ENCODE data around the gene ASCC2.

The ASCC2 gene, protein sequence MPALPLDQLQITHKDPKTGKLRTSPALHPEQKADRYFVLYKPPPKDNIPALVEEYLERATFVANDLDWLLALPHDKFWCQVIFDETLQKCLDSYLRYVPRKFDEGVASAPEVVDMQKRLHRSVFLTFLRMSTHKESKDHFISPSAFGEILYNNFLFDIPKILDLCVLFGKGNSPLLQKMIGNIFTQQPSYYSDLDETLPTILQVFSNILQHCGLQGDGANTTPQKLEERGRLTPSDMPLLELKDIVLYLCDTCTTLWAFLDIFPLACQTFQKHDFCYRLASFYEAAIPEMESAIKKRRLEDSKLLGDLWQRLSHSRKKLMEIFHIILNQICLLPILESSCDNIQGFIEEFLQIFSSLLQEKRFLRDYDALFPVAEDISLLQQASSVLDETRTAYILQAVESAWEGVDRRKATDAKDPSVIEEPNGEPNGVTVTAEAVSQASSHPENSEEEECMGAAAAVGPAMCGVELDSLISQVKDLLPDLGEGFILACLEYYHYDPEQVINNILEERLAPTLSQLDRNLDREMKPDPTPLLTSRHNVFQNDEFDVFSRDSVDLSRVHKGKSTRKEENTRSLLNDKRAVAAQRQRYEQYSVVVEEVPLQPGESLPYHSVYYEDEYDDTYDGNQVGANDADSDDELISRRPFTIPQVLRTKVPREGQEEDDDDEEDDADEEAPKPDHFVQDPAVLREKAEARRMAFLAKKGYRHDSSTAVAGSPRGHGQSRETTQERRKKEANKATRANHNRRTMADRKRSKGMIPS

DNA sequence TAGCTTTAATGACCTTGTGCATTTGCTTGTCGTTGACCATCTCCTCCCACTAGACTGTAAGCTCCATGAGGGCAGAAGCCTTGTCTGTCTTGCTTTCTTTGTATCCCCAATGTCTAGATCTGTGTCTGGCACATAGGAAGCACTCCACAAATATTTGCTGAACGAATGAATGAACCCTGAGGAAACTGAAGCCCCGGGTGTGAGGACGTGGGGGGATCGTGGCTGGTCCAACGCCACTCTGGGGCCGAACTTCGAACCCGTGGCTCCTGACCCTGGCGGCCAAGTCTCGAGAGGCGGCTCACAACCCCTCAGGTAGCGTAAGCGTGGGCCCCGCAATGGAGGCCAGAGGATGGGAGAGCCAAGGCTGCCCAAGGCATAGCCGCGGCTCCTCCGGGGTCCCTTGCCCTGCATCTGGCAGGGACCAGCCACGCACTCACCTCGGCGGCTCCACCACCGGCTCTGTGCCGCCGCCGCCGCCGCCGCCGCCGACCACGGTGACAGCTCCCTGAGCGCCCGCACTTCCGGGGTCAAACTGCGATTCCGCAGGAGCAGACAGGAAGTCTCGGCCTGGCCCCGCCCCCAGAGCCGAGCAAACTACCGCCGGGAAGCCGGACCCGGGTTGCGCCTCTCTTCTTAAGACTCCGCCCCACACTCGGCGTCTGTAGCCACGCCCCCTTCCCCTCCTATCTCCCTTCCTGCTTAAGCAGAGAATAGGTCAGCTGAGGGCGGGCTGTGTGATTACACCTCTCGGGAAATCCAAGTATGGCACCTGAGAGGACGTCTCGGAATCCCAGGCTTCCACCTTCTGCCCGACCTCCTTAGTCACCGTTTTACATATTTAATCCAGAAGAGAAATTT lies at the start of gene ASCC2:
ASCC2 (minus strand) TSS at position 534 of the 858 bp plus-strand sequence. CDS start 5,949 bp downstream, outside the sequence.
- H3K27ac Mint-ChIP-seq: peak within 1 kb of the TSS; percentile 89
- peaks cover 29% of the 10 kb centered on the region for H3K36me3 Mint-ChIP-seq
- H3K4me3 Mint-ChIP-seq: peak within 1 kb of the TSS; percentile 84
- DNase-seq (ENCODE audit: low spot score in 2 of 2) (peak; percentile 95 to 99), ATAC-seq (peak; percentile 96)
- peaks cover 45% of the 10 kb centered on the region for H3K4me1 Mint-ChIP-seq
- H3K9me3 Mint-ChIP-seq: no peaks in the 10 kb centered on the region

DNA sequence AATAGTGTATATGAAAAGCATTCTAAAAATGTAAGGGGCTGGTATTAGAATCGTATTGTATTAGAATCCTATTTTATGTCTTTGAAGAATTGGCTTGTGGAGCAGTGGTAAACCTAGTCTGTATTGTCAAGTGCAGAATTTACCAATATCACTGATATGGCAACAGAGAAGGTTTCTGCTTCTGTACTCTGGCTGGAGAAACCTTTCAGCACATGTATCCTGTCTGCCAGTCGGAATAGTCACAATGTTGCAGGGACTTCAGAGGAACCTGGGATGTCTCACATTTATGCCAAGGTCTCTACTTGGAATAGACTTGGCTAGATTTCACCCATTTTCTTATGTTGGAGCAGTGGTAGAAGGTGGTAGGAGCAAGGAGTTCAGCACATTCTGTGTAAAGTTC lies 49.3 kb upstream of the ASCC2 start:
- H3K27ac Mint-ChIP-seq: no peak overlapping the region
- H3K4me1 Mint-ChIP-seq: peaks cover 8% of the 10 kb centered on the region
- no peak for DNase-seq (ENCODE audit: low spot score in 2 of 2)
- H3K4me3 Mint-ChIP-seq: no peak overlapping the region
- H3K36me3 Mint-ChIP-seq: no peaks in the 10 kb centered on the region
- H3K9me3 Mint-ChIP-seq: no peaks in the 10 kb centered on the region
- ATAC-seq: no peak

DNA sequence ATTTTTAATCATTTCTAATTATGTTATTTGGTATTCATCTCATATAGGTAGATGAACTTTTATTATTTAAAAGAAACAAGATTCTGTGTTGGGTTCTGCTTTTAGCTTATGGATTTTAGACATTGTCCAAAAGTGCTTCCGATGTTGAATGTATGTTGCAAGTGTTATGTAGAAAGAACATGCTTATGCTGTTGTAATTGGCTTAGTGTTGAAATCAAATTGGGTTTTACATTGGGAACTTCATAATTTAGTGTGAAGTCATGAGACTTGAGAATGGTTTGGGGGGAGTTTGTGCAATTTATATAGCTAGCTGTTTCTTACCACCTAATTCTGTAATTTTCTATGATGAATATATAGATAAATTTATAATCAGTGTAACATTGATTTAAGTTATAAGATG lies 48.5 kb upstream of the ASCC2 start:
- H3K4me1 Mint-ChIP-seq: peaks cover 8% of the 10 kb centered on the region
- no peaks in the 10 kb centered on the region for H3K36me3 Mint-ChIP-seq
- no peak overlapping the region for H3K4me3 Mint-ChIP-seq
- no peak overlapping the region for H3K27ac Mint-ChIP-seq
- no peaks in the 10 kb centered on the region for H3K9me3 Mint-ChIP-seq
- no peak for DNase-seq (ENCODE audit: low spot score in 2 of 2)
- no peak for ATAC-seq

DNA sequence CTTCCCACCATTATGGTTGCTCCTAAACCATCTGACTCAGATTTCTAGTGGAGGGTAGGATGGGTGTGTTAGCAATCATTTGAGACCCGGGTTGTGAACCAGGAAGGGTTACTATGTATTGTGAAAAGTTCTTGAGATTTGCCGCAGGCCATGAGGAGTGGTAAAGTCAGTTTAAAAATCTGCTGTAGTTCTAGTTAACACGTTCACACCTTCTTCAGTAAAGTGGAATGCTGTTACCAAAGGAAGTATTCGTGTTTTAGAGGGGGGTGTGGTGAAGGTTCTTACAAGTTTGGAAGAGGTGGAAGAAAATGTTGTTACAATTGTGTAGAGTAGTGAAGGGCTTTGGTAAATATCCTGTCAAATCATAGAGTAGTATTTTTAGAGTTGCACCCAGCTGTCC lies 47.5 kb upstream of the ASCC2 start:
- no peaks in the 10 kb centered on the region for H3K9me3 Mint-ChIP-seq
- DNase-seq (ENCODE audit: low spot score in 2 of 2) (no peak), ATAC-seq (no peak)
- H3K4me1 Mint-ChIP-seq: peaks cover 8% of the 10 kb centered on the region
- no peak overlapping the region for H3K27ac Mint-ChIP-seq
- H3K36me3 Mint-ChIP-seq: no peaks in the 10 kb centered on the region
- no peak overlapping the region for H3K4me3 Mint-ChIP-seq

DNA sequence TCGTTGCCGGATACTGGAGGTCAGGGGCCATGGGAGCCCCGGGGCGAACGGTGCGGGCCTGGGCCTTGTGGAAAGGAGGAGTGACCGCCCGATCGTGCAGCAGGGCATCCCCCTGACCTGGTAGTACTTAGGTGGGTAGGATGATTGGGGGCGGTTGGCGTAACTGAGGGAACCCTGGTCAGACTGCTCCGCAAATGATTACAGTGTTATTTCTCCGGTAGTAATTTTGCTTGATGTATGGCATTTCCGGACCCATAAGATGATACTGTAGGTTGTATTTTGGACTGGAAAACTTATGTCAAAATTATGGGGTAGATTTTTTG lies 45.7 kb upstream of the ASCC2 start:
- DNase-seq (ENCODE audit: low spot score in 2 of 2) (no peak), ATAC-seq (peak; percentile 40)

DNA sequence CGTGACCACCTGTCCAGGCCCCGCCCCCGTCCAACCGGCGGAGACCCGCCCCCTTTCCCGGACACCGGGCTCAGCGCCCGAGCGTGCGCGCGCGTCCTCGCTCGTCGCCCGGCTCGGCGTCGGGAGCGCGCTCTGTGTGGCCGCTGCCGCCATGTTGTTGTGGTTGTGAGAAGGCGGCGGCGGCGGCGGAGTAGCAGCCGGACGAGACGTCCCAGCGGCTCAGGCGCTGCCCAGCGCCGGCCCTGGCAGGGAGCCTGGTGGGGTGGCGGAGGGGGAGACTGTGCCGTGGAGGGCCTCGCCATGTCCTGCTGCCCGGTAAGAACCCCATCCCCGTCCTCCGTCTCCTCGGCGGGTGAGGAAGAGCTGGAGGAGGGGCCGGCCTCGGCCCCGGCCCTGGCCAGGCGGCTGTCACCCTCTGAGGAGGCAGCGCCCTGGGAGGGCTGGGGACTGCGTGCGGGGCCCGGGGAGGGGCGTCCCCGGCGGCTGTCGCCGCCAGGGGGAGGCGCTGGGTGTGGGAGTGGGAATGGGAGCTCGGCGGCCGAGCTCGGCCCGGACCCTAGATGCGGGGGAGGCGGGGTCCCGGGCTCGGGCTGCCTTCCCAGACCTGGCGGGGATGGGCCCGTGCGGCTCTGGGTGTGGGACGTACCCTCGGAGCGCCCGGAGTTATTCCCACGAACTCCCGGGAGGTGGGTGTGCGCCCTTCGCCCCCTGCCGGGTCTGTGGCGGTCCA lies 45.1 kb upstream of the ASCC2 start, which contains the start of gene MTMR3:
MTMR3 (plus strand) TSS at position 130 of the 730 bp plus-strand sequence. CDS start 87,886 bp downstream, outside the sequence.
- Mint-ChIP-seq H3K4me1 (peaks cover 8% of the 10 kb centered on the region), H3K4me3 (peak within 1 kb of the TSS; percentile 81), H3K27ac (peak within 1 kb of the TSS; percentile 88), H3K9me3 (no peaks in the 10 kb centered on the region), H3K36me3 (no peaks in the 10 kb centered on the region)
- DNase-seq (ENCODE audit: low spot score in 2 of 2) (peak; percentile 96 to 98), ATAC-seq (peak; percentile 92)

More for the DNA sequence above, 45.7 kb upstream of the ASCC2 start:
- Mint-ChIP-seq H3K9me3 (no peaks in the 10 kb centered on the region), H3K27ac (peak overlapping the region; percentile 88), H3K36me3 (no peaks in the 10 kb centered on the region), H3K4me1 (peaks cover 8% of the 10 kb centered on the region), H3K4me3 (peak overlapping the region; percentile 81)

DNA sequence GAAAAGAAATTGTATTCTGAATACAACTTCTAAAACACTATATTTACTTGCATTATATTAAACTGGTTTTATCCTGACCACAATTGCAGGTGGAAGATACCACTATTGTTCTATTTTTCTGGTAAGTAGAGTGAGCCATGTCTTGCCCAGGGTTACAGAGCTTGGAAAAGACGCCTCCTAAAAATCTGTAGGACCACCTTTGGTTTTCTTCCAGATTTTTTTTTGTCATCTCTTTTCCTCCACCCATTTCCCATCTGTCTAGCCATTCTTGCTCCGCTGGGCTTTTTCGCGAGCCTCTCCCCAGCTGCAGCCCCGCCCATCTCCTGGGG lies 44.6 kb upstream of the ASCC2 start:
- Mint-ChIP-seq H3K4me1 (peaks cover 8% of the 10 kb centered on the region), H3K27ac (peak overlapping the region; percentile 88)

DNA sequence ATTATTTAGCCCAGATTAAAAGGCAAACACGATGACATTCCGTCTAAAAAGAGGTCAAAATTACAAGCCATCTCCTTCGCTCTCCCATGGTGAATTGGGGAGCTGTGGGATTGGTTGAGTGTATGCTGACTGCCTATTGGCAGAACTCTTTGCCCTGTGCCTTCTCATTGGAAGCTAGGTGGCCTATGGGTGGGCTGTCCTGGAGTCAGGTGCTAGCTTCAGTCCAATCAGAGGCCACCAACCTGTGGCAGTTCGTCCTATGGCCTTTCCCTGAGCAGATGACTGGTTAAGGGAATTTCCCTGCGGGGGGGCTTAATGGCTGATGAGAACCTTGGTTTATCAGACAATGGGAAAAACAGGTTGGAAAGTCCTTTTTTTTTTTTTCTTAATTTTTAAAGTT lies 41.7 kb upstream of the ASCC2 start:
- no peaks in the 10 kb centered on the region for H3K9me3 Mint-ChIP-seq
- H3K4me3 Mint-ChIP-seq: no peak overlapping the region
- no peak overlapping the region for H3K27ac Mint-ChIP-seq
- peak; percentile 31 for ATAC-seq
- H3K36me3 Mint-ChIP-seq: no peaks in the 10 kb centered on the region
- no peak for DNase-seq (ENCODE audit: low spot score in 2 of 2)
- H3K4me1 Mint-ChIP-seq: peaks cover 8% of the 10 kb centered on the region

More for the DNA sequence above, 44.6 kb upstream of the ASCC2 start:
- Mint-ChIP-seq H3K4me3 (peak overlapping the region; percentile 81), H3K9me3 (no peaks in the 10 kb centered on the region), H3K36me3 (no peaks in the 10 kb centered on the region)
- DNase-seq (ENCODE audit: low spot score in 2 of 2) (no peak), ATAC-seq (no peak)

DNA sequence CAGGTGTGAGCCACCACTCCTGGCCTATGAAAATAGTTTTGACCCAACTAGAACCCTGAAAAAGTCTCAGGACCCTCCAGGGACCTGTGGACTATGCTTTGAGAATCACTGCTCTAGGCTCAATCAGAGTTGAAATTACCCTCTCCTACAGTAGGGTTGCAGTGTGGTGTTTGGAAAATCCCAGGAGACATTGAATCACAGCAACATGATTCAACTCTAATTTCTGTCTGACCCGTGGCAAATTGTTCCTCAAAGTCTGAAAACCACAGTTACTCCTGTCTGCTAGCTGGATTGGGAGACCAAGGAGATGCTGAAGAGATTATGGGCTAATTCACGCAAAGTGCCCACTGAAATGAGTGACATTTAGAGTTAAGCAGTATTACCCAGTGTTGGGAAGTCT lies 39.5 kb upstream of the ASCC2 start:
- Mint-ChIP-seq H3K9me3 (no peaks in the 10 kb centered on the region), H3K4me3 (no peak overlapping the region), H3K4me1 (no peaks in the 10 kb centered on the region), H3K27ac (no peak overlapping the region), H3K36me3 (no peaks in the 10 kb centered on the region)
- DNase-seq (ENCODE audit: low spot score in 2 of 2) (no peak), ATAC-seq (no peak)

DNA sequence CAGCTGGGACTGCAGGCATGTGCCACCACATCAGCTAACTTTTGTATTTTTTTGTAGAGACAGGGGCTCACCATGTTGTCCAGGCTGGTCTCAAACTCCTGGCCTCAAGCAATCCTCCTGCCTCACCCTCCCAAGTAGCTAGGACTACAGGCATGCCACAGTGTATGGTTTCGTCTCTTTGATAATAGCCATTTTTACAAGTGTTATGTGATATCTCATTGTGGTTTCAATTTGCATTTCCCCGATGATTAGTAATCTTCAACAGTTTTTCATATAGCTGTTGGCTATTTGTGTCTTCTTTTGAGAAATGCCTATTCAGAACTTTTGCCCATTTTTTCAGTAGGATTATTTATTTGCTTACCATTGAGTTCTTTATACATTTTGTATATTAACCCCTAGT lies 35.9 kb upstream of the ASCC2 start:
- Mint-ChIP-seq H3K4me1 (no peaks in the 10 kb centered on the region), H3K27ac (peak overlapping the region; percentile 24), H3K36me3 (no peaks in the 10 kb centered on the region), H3K4me3 (no peak overlapping the region), H3K9me3 (no peaks in the 10 kb centered on the region)
- DNase-seq (ENCODE audit: low spot score in 2 of 2) (peak in 1 of 2 donors; percentile 20), ATAC-seq (no peak)

DNA sequence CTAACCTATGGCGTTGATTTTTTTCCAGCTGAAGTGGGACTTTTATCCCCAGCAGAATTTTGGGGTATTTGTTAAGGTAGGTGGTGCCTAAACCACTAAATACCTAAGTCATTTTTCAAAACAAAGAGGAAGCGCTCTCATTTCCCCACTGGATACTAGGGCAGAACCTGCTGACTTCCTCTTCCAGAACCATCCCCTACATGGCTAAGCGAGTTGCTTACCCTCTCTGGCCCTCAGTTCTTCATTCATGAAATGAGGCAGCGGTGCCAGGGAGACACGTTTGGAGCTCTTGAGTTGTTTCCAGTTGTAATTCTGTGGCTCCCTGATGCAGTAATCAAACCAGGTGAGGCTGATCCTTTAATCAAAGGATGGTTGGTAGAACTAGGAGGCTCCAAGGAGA lies 34.9 kb upstream of the ASCC2 start:
- DNase-seq (ENCODE audit: low spot score in 2 of 2) (peak in 1 of 2 donors; percentile 45), ATAC-seq (no peak)
- no peaks in the 10 kb centered on the region for H3K4me1 Mint-ChIP-seq
- no peak overlapping the region for H3K27ac Mint-ChIP-seq
- H3K9me3 Mint-ChIP-seq: no peaks in the 10 kb centered on the region
- H3K36me3 Mint-ChIP-seq: no peaks in the 10 kb centered on the region
- H3K4me3 Mint-ChIP-seq: no peak overlapping the region

DNA sequence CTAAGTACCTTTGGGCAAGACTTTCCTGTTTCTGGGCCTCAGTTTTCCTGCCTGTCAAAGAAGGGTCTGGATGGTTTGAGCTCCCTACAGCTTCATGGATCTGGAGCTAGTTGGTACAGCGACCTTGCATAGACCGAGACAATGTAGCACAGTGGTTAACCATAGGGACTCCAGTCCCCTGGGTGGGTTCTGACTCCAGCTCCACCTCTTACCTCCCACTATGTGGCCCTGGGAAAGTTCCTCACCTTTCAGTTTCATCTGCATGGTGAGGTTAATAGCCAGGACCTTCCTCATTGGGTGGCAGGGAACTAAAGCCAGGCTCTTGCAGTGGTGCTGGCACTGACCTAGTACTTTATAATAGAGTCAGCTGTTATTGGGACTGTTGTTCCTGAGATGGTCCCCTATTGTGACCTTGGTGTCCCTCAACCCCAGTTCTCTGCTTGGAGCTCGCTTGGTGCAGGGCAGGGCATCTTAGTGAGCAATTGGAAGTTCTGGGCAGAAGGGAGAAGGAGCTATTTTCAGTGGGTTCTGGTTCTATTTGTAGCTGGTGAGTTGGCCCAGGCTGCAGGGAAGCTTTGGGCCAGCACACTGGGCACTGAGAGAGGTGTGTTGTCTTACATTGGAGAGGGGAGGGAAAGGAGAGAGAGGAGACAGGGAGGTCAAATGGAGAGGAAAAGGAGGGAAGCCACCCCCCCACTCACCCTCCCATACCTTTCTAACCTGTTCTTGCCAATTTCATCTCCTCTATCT lies 34.2 kb upstream of the ASCC2 start:
- Mint-ChIP-seq H3K36me3 (no peaks in the 10 kb centered on the region), H3K27ac (no peak overlapping the region), H3K4me1 (no peaks in the 10 kb centered on the region), H3K4me3 (no peak overlapping the region), H3K9me3 (no peaks in the 10 kb centered on the region)
- ATAC-seq (no peak), DNase-seq (ENCODE audit: low spot score in 2 of 2) (peak in 1 of 2 donors; percentile 46)

DNA sequence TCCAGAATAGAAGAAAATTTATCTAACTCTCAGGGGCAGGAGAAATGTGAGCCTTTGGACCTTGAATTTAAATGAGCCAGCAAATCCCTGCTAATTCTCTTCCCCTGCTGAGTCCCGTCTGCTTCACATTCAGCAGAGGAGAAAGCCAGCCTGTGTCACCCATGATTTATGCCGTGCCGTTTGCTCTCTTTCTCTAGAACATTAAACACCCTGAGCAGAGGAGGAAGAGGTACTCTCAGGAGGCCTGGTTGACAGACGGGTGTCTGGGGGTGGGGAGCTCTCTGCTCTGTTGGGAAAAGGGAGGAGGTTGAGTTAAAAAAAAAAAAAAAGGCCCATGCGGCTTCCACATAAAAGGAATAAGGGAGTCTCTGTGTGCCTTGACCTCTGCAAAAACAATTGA lies 33.6 kb upstream of the ASCC2 start:
- Mint-ChIP-seq H3K36me3 (no peaks in the 10 kb centered on the region), H3K27ac (no peak overlapping the region), H3K9me3 (no peaks in the 10 kb centered on the region), H3K4me1 (no peaks in the 10 kb centered on the region), H3K4me3 (no peak overlapping the region)
- DNase-seq (ENCODE audit: low spot score in 2 of 2) (no peak), ATAC-seq (no peak)

DNA sequence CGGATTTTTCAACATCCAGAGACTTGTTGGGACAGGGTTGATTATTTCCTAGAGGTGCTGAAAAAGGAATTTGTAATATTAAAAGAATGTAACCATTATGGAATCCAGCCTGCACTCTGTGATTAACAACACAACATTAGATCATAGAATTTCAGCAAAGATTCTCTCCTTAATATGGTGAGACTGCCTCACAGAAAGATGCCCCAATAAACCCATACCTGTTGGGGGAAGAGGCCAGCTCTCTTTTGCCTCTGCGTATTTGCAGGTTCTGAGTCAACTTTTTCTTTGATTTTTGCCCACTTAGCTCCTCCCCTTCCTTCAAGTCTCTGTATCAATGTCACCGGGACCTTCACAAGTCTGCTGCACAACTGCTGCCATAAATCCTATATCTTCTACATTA lies 32.5 kb upstream of the ASCC2 start:
- Mint-ChIP-seq H3K36me3 (no peaks in the 10 kb centered on the region), H3K4me1 (no peaks in the 10 kb centered on the region), H3K4me3 (no peak overlapping the region), H3K27ac (no peak overlapping the region), H3K9me3 (no peaks in the 10 kb centered on the region)
- no peak for DNase-seq (ENCODE audit: low spot score in 2 of 2)
- no peak for ATAC-seq
